Left ventricle myocardium inferior (tissue), 1 donor: ENCODE results near the gene ANKZF1. TPM values are rescaled to one million over a fixed set of nuclear protein-coding genes. Genes with fewer than 3 reads are reported as not detected.

Experiments
- DNase-seq: peaks from one replicate; pipeline ENCODE4 v3.0.0-alpha.2; 2020
- H3K27ac ChIP-seq: fragments of 200-600 bp; replicated peaks from 2 replicates; pipeline ENCODE4 v1.8.0; 2021
- H3K27me3 ChIP-seq: fragments of 200-600 bp; 2 replicates; pipeline ENCODE4 v1.8.0; 2021; ENCODE audit warnings: low read depth
- H3K36me3 ChIP-seq: fragments of 200-600 bp; 2 replicates; pipeline ENCODE4 v1.8.0; 2021
- H3K4me1 ChIP-seq: fragments of 200-600 bp; 2 replicates; pipeline ENCODE4 v1.8.0; 2021
- H3K4me3 ChIP-seq: fragments of 200-600 bp; 2 replicates; pipeline ENCODE4 v1.8.0; 2021; ENCODE audit warnings: mild to moderate bottlenecking, moderate library complexity
- H3K9me3 ChIP-seq: fragments of 200-600 bp; replicated peaks from 2 replicates; pipeline ENCODE4 v1.8.0; 2021
- CTCF ChIP-seq: fragments of 200-600 bp; IDR thresholded peaks from 2 replicates; pipeline ENCODE4 v1.8.0; 2021; ENCODE audit warnings: antibody characterized with exemption, mild to moderate bottlenecking, borderline replicate concordance
- intact Hi-C: fragments of 100-400 bp; cut with micrococcal nuclease; formaldehyde crosslinking; loops from one replicate; pipeline ENCODE4 v1.11.0; 2022
- total RNA-seq: library from RNA; stranded (reverse); fragmentation: NEBNext Ultra II Directional; extraction: Animal tissue kit (Norgen Biotek cat#: 25700); gene quantifications from one replicate; pipeline ENCODE4 v1.2.1, GENCODE V29; 2021
- donor health status: DM: no; HTN: yes; CAD: no; lungs with severe emphysema.

ANKZF1 gene
- total RNA-seq, 1 donor from 2014 or later, result 29.8 TPM

GRCh38 chr2:219228041-219228910 is 1.3 kb upstream of the ANKZF1 start:
- peak overlapping the region; percentile 96 for H3K27ac ChIP-seq
- DNase-seq, result no peak
- intact Hi-C loops, result loop anchor here (10.0 kb wide), 1 partner anchor 63 kb away; the partner anchor contains the start of gene NHEJ1

GRCh38 chr2:219228911-219229304 is 698 bp upstream of the ANKZF1 start:
- no peak for DNase-seq
- Histone ChIP-seq H3K4me1 (peaks cover 59% of the 10 kb centered on the region), H3K27me3 (no peaks in the 10 kb centered on the region), H3K36me3 (peaks cover 61% of the 10 kb centered on the region), H3K9me3 (no peaks in the 10 kb centered on the region), H3K4me3 (peak overlapping the region; percentile 83), H3K27ac (peak overlapping the region; percentile 96)
- TF ChIP-seq CTCF, result no peak
- intact Hi-C loops, result loop anchor here (10.0 kb wide), 1 partner anchor 64 kb away; the partner anchor contains the start of gene NHEJ1

More at GRCh38 chr2:219228041-219228910, 1.3 kb upstream of the ANKZF1 start:
- Histone ChIP-seq H3K9me3 (no peaks in the 10 kb centered on the region), H3K4me1 (peaks cover 53% of the 10 kb centered on the region), H3K4me3 (peak overlapping the region; percentile 83), H3K36me3 (peaks cover 61% of the 10 kb centered on the region), H3K27me3 (no peaks in the 10 kb centered on the region)
- TF ChIP-seq CTCF, result no peak

GRCh38 chr2:219230059-219230540 is 494 bp downstream of the ANKZF1 start:
- H3K4me3 ChIP-seq, result peak overlapping the region; percentile 83
- peaks cover 61% of the 10 kb centered on the region for H3K36me3 ChIP-seq
- no peaks in the 10 kb centered on the region for H3K27me3 ChIP-seq
- H3K9me3 ChIP-seq, result no peaks in the 10 kb centered on the region
- TF ChIP-seq CTCF, result no peak
- peak overlapping the region; percentile 96 for H3K27ac ChIP-seq
- DNase-seq, result no peak
- peaks cover 65% of the 10 kb centered on the region for H3K4me1 ChIP-seq
- intact Hi-C loops, result no loop called here

DNA sequence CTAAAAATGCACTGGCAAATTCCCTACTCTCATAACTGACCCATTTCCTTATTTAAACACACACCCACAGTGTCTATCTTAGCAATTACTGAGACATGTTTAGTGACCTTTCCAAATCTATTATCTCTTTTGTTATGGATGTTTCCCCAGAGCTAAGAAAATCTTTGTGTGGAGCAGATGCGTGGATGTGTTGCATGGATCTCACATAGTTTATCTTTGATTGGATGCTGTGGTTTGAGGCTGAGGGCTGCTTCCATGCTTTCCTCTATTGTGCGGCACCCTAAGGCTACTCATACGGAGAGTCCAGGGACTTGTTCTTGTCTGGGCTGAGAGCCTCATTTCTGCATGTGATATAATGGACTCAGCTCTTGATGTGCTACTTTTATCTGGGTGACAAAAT is 4.7 kb downstream of the ANKZF1 start:
- Histone ChIP-seq H3K27ac (no peak overlapping the region), H3K9me3 (no peaks in the 10 kb centered on the region), H3K36me3 (peaks cover 71% of the 10 kb centered on the region), H3K4me3 (no peak overlapping the region), H3K4me1 (peaks cover 41% of the 10 kb centered on the region), H3K27me3 (no peaks in the 10 kb centered on the region)
- DNase-seq, result no peak
- no peak for TF ChIP-seq CTCF
- intact Hi-C loops, result no loop called here

DNA sequence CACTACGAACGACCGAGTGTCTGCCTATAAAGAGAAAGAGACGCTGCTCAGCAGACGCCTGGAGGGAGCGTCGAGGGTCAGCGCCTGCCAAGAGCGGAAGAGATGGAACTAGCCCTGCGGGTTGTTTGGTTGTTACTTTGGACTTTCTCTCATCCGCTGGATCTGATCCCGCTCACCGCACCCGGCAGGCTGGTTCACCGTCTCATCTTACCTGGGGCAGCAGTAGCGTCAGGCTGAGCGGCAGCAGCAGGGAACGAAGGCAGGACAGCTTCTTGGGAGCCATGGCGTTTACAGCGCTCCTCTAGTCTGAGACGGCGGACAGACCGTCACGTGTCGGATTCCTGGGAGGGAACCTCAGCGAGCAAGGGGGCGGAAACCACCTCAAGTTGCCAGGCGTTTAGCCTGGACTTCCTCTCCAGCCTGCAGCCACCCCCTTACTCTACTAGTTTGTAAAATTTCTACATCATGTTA is 13.7 kb downstream of the ANKZF1 start:
- peaks cover 37% of the 10 kb centered on the region for H3K4me1 ChIP-seq
- H3K9me3 ChIP-seq, result no peaks in the 10 kb centered on the region
- TF ChIP-seq CTCF, result no peak
- H3K4me3 ChIP-seq, result peak overlapping the region; percentile 41
- H3K36me3 ChIP-seq, result peaks cover 18% of the 10 kb centered on the region
- intact Hi-C loops, result no loop called here
- no peak for DNase-seq
- no peak overlapping the region for H3K27ac ChIP-seq
- H3K27me3 ChIP-seq, result no peaks in the 10 kb centered on the region
